GM18526 (cell line): ENCODE data around the gene TMCO6.

Experiments
- POLR2A ChIP-seq: IDR thresholded peaks from 3 replicates; pipeline ENCODE4 v1.6.1; 2011; ENCODE audit not compliant: insufficient read length; ENCODE audit errors: extremely low read depth

Gene TMCO6

DNA sequence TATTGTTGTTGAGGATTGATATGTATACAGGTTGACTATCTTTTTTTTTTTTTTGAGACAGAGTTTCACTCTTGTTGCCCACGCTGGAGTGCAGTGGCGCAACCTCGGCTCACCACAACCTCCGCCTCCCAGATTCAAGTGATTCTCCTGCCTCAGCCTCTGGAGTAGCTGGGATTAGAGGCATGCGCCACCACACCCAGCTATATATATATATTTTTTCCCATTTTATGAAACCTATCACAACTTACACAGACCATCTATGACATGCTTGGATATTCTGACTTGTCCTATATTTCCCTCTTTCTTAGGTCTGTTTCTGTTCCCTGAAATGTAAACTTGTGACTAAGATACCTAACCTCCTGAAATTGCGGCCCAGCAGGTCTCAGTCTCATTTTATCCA lies 11.3 kb upstream of the TMCO6 start:
- no peak for TF ChIP-seq POLR2A

DNA sequence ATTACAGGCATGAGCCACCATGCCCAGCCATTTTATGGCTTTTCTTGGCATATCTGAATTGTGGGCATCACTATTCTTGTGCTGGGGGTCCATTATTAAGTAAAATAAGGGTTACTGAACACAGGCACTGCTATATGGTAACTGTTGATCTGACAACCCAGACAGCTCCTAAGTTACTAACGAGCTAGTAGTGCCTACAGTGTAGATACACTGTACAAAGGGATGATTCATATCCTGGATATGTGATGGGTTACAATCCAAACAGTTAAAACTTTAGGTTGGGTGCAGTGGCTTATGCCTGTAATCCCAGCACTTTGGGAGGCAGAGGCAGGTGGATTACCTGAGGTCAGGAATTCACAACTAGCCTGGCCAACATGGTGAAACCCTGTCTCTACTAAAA lies 10.5 kb upstream of the TMCO6 start:
- no peak for TF ChIP-seq POLR2A

DNA sequence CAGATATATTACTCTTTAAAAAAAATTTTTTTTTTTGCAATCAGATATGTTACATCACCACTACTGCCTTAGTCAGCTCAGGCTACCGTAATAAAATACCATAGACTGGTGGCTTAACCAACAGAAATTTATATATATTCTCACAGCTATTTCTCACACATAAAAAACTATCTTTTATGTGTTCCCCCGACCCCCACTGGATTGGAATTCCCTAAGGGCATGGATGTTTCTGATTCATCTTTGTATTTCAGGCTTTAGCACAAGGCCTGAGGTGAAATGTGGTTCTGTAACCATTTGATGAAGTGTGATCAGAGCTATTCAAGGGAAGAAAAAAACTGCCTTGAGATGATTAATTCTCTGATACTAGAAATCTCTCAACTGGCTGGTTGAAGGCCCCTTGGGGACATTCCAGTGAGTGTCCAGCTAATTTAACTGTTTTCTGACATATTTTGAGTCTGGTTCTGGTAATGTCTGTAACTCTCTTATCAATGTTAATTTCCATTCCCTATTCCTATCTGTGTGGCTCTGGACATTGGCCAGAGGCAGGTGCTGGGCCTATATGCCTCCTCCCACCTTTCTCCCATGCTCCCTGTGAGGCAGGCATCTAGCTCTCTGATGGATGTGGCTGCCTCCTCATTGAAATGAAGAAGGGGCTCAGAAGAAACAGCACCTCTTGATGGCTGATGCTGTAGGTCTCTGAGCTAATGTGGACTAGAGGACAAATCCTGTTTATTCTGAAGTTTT lies 8.8 kb upstream of the TMCO6 start:
- no peak for TF ChIP-seq POLR2A

DNA sequence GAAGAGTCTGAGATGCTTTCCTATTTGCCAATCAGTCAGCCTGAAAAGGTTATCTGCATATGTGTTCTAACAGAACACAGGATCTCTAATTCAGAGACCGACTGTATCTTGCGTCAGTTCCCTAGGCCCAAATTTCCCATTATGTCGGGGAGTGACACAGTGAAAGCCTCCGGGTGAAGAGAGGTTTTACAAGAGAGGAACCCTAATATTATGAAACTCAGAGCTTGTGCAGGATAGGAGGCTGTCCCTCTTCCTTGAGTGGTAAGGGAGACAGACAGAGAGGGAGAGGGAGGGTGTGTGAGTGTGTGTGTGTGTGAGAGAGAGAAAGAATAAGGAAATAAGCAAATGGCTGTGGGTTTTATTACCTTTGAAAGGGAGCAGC lies 8.2 kb upstream of the TMCO6 start:
- TF ChIP-seq POLR2A, result no peak

DNA sequence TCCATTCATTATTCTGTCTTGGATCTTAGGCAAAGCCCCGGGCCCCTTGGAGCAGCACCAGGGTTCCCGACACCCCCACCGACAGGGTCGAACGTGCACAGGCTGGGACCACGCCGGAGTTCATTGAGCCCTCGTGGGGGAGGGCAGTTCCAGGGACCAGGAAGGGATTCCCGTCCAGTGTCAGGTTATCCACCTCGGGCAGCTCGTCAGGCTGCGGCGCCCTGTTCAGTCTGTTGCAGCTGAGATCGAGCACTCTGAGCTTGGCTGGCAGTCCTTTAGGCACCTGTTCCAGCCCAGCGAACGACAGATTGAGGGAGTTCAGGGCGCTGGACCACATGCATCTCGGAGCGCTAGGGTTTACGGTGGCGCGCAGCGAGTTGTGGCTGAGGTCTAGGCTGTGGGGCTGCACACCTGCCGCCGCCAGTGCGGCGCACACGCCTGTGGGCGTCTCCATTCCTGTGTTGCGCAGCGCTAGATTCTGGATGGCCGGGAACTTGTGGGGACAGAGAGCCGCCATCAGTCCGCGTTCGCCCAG lies 7.4 kb upstream of the TMCO6 start:
- no peak for TF ChIP-seq POLR2A

DNA sequence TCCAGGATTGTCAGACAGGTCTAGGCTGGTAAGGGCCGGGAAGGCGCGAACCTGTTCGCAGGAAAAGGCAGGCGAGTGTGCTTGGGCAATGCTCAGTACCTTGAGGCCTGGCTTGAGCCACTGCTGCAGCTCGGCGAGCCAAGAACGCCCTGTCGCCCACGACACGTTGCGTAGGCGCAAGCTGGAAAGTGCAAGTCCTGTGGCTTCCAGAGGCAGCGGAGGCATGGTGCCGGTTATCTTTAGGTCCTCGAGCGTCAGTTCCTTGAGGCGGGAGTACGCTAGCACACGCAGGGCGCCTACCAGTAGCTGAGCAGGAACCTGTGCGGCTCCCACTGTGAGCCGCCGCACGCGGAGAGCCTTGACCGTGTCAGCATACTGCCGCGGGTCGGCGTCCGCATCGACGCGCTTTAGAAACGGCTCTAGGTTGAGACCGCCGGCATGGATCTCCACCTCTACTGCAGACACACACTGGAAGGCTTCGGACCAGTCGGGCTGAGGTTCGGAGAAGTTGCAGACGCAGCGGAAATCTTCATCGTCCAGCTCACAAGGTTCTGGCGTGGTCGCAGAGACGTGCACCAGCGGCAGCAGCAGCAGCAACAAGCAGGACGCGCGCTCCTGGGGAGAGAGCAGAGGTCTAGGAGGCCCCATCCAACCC lies 6.8 kb upstream of the TMCO6 start:
- no peak for TF ChIP-seq POLR2A

DNA sequence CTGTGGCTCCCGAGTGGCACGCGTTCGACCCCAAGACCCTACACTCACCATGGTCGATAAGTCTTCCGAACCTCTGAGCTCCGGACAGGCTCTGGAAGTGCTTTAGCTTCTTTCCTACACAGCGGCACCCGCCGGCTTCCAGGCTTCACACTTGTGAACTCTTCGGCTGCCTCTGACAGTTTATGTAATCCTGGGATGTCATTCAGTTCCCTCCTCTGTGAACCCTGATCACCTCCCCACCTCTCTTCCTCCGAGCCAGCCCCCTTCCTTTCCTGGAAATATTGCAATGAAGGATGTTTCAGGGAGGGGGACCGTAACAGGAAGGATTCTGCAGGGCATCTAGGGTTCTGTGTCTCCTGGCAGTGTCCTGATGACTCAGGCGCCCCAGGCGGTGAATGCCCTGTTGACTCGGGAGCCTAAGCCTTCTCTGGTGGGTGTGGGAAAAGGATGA lies 6.2 kb upstream of the TMCO6 start, which contains the start of gene CD14:
TSS of gene CD14 (minus strand) at position 155 of the 451 bp plus-strand sequence. CDS start at position 51, 104 bp downstream.
- TF ChIP-seq POLR2A, result no peak

DNA sequence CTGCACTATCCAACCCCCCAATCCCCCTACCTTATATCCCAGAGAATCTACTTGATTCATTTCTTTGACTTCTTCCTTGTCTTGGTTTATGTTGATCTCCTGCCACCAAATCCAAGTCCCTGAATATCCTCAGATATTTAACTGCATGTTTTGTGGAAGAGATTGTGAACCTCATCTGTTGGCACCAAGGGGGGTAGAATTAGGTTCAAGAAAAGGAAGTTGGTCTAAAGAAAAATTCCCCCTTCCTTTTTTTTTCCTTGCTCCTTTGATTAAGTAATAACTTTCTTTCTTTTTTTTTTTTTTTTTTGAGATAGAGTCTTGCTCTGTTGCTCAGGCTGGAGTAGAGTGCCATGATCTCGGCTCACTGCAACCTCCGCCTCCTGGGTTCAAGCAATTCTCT lies 5.8 kb upstream of the TMCO6 start:
- TF ChIP-seq POLR2A, result no peak

DNA sequence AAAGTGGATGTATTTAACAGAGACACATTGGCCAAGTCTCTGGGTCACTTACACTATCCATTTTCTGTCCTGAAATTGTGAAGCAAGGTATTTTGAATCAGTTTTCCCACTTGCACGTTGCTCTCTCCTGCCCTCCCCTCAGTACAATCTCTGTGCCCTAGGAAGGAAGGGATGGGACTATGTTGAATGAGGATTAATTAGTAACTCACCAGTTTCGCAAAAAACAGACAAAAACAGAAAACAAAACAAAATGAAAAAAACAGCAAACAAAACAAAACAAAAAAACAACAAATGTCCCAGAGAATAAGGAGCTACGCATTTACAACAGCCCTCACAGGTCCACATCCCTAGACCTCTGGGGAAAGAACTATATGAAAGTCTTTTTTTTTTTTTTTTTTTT lies 5.1 kb upstream of the TMCO6 start:
- no peak for TF ChIP-seq POLR2A

DNA sequence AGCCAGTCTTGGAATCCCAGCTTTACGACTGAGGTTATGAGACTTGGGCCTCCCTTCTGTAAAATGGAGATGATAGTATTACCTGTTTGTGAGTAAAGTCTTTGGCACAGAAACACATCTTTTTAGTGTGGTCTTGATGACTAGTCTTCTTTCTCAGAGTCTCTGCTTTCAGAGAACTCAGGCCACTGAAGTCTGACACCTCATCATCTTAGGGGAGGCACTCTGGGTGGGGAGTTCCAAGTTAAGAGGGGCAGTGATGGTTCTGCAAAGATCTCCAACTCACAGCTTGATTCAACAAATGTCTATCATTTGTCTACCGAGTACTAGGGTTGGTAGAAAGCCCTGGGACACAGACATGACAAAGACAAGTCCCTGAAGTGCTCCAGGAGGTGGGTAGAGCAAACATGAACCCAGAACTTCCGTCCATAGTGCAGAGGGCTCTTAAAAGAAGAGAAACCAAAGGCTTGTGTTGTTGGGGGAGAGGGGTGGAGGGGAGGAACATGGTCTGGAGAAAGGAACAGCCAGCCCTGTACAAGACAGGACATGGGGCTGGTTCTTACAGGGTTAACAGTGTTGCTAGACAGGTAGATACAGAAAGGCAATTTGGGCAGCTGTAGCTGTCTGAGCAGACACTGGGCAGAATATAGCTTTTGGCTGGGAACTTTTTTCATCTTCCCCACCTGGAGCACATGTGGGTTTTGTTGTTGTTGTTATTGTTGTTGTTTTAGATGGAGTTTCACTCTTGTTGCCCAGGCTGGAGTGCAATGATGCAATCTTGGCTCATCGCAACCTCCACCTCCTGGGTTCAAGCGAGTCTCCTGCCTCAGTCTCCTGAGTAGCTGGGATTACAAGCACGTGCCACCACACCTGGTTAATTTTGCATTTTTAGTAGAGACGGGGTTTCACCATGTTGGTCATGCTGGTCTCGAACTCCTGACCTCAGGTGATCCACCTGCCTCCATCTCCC lies 3.7 kb upstream of the TMCO6 start:
- no peak for TF ChIP-seq POLR2A

DNA sequence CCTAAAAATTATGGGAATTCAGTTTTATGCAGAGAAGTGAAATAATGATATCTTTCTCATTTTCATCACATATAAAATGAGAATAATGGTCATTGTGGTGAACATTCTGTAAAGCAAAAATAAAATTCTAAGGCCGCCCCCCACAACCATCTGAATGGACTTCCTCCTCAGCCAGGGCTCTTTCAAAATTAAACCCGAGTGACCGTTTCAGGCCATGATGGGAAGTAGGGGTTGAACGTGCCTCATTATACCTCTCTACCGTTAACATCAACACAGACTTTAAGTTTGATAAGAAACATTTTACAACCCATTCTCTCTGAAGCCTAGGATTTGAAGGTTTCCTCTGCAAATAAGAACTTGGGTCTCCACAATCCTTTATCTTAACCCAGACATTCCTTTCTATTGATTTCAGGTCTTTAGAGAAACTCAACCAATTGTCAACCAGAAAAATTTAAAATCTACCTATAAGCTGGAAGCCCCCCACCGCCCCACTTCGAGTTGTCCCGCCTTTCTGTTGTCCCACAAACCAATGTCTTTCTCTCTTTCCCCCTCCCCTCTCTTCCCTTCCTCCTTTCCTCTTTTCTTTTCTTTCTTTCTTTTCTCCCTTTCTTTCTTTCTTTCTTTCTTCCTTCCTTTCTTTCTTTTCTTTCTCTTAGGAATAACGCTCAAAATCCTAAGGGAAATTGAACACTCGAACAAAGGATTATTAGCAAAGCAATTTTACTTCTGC lies 1.7 kb upstream of the TMCO6 start:
- no peak for TF ChIP-seq POLR2A

DNA sequence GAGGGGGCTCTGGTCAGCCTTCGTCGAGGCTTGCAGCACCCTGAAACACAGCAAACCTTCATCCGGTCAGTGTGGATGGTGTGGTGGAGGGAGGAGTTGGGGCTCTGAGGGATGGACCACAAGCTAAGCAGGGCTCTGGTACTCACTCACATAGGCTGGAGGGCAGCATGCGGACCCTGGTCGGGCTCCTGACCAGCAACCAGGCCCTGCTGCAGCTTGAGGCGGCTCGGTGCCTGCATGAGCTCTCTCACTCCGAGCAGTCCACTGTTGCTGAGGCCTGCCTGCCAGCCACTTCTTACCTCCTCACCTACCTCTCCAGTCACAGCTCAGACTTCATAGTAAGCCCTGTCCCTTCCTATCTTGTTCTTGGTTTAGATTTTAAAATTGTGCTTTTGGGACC lies 2.5 kb downstream of the TMCO6 start:
- TF ChIP-seq POLR2A, result no peak

DNA sequence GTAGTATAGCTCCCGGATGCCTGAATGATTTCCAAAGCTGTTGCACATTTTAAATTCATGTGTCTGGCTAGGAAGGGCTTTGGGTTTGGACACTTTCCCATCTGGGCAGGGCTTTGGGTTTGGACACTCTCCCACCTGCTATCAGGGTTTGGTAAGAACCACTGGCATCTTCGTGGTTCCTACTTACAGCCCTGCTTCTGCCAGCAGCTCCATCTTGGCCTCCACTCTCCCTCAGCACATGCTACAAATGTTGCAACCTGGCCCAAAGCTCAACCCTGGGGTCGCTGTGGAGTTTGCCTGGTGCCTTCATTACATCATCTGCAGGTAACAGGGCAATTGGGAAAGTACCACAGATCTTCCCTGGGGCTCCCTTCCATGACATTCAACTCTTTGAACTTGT lies 3.5 kb downstream of the TMCO6 start:
- TF ChIP-seq POLR2A, result no peak

DNA sequence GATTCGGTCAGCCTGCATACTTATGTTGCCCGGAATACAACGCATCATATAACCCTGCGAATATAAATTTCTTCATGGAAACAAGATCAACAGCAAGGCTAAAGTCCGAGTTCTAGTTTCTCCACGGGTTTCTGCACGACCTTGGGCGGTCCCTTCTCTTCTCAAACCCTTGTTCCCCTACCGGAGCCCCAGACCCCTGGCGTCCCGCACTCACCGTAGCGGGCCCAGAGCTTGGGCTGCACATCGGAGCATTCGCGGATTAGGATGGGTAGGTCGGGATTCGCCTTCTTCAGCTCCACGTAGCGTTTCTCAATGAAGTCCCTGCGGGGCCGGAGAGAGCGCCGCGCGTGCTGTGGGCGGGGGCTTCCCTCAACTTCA lies 7.8 kb downstream of the TMCO6 start:
- TF ChIP-seq POLR2A, result no peak

DNA sequence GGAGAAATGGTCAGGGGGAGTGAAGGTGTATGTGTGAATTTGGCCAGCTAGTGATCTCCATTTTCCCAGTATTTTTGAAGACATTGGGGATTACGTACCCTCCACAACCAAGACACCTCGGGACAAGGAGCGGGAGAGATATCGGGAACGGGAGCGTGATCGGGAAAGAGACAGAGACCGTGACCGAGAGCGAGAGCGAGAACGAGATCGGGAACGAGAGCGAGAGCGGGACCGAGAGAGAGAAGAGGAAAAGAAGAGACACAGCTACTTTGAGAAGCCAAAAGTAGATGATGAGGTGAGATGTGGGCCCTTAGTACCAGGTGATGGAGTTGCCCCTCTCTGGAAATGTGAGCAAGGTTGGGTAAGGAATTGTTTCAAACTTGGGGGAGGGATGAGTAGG lies 19.6 kb downstream of the TMCO6 start:
- TF ChIP-seq POLR2A, result no peak
